ENCODE data around the gene TMEM87A.

TMEM87A gene

DNA sequence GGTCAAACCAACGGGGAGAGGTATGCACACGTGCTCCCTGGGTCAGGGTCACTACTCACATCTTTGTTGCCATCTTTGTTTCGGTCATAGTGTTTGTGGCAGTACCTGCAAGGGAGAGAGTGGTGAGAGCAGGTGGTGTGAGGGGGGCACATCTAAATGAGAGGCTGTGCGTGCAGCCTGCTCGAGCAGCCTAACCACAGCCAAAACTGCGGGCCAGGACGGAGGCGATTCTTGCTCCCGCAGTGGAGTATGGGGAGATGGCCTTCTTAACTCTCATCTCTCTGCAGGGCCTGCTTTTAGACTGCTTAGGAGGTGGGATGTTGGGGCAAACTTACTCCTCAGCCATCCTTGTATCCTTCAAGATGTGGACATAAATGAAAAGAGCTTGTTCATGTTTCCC, 109.9 kb downstream of the TMEM87A start:
- DNase-seq (ENCODE audit: low read depth in 2 of 2), result no peak

Data from stimulated activated CD4-positive, alpha-beta T cell treated with anti-CD3 and anti-CD28 coated beads, Interleukin-1b, Interleukin-23, amount 100 ng/mL, for 4 hours (primary cell).